ENCODE data around the gene CELSR2.
"Not testable (repeated sequence)": the region's sequence is repeated elsewhere in the genome, so short reads cannot be mapped to it uniquely, and the experiment has no call there.

The CELSR2 gene

DNA sequence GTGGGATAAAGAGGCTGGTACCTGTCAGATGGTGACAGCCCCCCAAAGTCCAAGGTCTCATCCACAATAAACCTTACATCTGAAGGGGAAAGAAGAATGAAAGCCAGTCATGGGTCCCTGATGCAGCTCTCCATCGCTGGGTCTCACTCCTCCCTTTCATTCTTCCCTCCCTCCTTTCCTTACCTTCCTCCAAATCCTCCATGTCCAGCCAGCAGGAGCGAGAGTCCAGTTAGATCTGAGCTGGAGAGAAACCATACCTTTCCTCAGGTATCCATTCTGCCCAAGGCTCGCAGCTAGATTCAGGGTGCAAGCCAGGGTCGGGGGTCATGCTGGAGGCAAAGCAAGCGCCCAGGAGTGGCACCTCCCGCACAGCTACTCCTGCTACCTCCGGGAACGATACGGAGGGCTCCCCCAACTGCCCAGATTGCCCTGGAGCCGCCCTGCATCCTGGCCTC lies 33.2 kb downstream of the CELSR2 start:
- no peak for DNase-seq

DNA sequence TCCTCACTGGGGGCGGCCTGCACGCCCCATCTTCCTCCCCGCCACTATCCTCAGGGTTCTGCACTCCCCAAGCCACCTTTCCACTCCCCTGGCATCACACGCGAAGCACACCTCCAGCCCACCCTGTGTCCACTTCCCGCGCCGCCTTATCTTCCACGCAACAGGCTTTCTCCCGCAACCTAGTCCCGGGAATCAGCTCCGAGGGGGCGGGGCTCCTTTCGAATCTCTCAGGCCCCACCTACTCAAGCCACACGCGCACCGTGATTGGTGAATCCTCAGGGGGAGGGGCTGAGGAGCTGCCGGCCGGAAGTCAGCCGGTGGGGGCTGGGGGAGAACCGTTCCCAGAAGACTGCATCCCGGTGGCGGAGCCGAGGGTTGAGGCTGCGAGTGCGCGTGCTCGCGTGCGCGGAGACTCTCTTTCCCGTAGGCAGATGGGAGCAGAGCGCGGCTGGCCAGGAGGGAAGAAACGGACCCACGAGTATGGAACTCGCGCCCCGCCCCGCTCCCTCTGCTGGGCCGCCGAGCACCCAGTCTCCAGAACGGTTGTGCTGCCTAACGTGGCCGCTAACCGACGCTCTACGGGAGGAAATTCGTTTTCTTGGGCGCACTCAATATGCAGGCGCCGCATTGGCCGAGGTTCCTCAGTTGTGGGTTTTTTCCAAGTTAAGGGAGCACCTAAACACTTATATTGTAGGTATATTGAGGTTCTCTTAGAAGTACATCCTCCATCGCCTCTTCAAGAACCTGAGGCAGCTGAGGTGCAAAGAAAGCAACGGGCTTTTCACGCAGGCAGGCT lies 33.8 kb downstream of the CELSR2 start, which contains the start of gene PSRC1:
PSRC1 (minus strand) TSS at position 194 of the 796 bp plus-strand sequence.
- DNase-seq, result peak; percentile 96

DNA sequence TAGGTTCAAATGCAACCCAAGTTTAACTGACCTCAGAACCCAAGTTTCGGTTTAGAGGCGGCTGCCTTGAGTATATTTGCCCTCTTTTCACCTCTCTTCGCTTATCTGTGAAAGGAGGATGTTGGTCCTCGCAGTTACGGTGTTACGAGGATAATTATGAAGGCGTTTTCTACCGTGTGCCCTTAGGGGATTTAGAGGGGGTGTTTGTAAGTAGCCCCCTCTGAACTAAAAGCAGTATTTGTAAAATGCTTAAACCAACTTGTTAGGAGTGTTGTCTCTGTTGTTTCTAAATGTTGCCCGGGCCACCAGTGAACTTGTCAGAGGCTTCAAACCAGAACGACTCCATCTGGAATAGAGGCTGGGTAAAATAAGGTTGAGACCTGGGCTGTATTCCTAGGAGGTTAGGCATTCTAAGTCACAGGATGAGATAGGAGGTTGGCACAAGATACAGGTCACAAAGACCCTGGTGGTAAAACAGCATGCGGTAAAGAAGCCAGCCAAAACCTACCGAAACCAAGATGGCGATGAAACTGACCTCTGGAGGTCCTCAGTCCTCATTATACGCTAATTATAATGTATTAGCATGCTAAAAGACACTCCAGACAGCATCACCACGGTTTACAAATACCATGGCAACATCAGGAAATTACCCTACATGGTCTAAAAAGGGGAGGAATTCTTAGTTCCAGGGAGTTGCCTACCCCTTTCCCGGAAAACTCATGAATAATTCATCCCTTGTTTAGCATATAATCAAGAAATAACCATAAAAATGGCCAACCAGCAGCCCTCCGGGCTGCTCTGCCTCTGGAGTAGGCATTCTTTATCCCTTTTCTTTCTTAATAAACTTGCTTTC lies 34.6 kb downstream of the CELSR2 start:
- no peak for DNase-seq

DNA sequence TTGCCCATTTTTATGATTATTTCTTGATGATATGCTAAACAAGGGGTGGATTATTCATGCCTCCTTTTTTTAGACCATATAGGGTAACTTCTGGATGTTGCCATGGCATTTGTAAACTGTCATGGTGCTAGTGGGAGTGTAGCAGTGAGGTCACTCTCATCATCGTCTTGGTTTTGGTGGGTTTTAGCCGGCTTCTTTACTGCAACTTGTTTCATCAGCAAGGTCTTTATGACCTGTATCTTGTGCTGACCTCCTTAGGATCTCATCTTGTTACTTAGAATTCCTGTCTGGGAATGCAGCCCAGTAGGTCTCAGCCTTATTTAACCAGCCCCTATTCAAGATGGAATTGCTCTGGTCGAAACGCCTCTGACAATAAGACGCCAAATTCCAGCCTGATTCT lies 37.4 kb downstream of the CELSR2 start:
- DNase-seq, result not testable (repeated sequence)

DNA sequence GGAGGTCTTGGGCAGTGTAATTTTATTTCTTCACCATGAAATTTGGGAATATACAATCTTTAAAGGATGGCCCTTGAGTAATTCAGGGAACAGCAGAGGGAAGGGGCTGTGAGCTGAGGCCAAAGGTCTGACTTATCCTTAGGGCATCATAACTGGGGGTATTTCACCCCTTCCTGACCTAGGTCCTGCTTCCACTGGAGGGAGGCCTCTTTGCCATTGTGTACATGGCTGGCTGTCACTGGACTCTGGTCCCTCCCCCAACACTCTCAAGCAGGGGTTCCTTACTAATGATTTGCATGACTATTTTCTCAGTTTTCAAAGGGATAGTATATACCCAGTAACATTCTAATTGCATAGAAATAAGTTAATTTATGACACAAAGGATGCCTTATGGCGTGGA lies 40.8 kb downstream of the CELSR2 start:
- DNase-seq, result no peak

DNA sequence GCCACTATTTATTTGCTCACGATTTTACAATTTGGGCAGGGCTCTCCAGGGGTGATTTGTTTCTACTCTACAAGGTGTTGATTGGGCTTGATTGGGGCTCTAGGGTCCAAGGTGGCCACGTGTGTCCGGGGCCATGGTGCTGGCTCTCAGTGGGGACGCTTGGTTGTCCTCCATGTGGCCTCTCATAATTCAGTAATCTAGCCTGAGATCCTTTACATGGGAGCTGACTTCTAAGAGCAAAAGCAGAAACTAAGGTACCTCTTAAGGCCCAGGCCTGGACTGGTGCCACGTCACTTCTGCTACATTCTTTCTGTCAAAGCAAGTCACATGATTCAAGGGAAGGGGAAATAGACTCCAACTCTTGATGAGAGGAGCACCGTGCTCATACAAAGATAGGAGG lies 41.7 kb downstream of the CELSR2 start:
- no peak for DNase-seq

DNA sequence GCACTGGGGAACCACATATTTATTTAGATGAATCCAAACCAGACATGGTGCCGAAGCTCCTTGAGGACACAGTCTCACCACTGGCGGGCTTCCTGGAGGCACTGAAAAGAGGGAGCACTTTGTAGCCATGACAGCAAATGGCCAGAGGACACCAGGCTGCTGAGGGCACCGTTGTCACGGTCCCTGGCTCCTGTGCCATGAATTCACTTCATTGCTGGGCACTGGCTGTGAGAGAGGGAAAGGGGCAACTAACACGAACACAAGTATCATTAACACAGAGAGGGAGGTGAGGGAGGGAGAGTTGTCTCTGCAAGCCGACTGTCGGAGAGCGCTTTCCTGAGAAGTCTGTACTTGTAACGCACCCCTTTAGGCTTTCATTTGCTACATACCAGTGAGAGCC lies 43.0 kb downstream of the CELSR2 start:
- DNase-seq, result no peak

DNA sequence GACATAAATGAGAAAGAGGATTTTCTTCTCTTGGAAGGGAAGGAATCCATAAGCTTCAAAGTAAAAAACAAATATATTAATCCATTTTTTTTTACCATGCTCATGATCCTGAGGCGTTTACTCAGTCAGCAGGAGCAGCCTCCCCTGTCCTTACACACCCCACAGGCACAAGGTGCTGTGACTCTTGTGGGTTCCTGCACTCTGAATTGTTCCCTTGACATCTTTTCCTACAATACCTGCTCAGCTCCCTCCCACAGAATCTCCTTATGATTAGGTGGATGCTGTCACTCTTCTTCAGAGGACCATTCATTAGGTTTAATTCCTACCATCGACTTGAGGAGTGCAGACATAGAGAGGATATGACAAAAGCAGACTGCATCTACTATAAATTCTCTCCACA lies 43.7 kb downstream of the CELSR2 start:
- DNase-seq, result no peak

DNA sequence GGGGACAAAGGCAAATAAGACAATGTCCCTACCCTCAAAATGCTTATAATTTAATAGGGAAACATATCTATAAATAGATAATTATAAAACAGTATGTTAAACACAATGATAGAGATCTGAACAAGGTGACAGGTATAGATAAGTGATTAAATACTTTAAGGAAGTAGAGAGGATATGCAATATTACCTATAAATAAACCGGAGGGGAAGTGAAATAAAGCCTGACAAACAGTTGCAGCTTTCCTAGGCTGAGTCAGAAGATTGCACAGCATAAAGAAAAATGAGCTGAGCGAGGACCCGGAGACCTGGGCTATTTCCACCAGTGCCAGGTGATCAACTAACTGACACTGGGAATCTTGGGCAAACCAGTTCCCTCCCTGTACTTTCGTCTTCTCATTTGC lies 45.1 kb downstream of the CELSR2 start:
- DNase-seq, result no peak

DNA sequence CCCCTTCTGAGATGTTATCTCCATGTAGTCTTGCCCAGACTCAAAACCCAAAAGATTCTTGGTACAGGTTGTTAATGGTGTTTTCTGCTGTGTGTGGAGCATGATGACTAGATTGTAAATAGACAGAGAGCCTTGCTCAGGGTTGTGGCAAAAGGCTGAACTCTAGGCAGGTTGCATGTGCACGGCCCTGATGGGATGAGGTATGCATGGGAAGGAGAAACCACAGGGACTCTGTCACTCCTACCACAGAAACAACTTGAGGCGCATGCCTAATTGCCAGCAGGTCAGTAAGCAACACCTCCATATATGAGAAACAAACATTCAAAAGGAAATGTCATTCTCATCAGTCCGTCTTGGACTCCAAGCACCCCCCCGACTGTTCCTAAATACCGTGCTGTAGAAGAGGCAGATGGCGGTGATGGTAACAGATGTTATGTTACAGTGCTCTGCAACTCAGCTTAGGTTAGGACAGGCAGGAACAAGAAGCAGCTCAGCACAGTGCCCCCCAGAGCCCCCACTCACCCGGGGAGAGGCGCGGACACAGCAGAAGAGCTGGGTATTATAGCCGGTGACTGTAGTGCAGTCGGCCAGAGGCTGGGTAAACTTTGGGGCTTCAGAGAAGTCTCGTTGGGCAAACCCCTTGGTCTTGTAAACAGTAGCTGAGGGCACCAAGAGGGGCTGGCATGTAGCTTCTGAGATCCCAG lies 46.5 kb downstream of the CELSR2 start:
- DNase-seq, result no peak

DNA sequence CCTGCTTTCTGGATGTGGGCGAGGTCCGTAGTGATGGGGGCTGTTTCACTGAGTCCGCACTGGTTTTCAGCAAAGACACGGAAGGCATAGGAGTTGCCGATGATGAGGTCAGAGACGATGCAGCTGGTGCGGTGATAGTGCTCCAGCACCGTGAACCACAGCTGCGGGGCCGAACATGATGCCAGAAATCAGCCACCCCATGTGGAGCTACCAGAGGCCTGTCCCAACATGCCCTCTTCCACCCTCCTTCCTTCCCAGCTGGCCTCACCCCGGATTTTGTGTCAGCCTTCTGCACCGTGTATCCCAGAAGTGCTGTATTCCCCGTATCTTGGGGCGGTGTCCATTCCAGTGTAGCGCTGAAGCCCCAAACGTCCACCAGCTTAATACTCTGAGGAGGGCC lies 47.4 kb downstream of the CELSR2 start:
- DNase-seq, result no peak

DNA sequence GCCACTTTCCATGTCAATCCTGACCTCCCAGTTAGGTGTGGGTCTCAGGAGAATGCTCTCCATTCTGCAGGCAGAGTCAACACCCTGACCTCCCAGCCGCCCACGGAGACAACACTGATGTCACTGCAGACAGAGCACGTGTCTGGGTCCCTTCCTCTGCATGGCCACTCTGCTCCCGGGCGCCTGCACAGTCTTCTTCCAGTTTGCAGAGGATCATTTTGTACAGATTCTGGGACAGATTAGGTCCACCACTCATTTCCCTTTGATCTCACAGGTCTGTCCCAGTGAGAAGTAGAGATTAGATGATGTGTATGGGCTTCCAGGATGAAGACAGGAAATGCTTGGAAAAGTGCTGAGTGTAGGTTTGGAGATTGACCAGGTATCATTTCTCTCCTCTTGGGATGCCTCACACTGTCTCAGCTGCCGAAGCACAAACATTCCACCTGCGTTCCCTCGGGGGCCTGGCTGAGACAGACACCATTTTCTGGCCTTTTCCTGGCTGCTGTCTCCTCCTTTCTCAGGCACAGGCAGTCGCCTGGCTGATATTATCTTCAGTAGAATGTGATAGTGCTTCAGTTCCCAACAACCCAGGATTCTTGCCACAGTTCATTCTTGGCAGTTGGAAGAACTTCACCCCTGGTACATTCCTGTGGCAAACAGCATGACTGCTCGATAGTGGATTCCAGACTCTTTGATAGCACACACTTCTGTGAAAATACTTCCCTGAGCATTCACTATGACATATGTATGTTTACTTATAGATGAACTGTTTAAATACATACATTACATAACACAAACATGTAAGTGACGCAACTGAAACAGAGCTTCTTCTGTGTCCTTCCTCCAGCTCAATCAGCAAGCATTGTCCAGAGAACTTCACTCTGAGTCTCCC lies 49.6 kb downstream of the CELSR2 start:
- DNase-seq, result no peak

DNA sequence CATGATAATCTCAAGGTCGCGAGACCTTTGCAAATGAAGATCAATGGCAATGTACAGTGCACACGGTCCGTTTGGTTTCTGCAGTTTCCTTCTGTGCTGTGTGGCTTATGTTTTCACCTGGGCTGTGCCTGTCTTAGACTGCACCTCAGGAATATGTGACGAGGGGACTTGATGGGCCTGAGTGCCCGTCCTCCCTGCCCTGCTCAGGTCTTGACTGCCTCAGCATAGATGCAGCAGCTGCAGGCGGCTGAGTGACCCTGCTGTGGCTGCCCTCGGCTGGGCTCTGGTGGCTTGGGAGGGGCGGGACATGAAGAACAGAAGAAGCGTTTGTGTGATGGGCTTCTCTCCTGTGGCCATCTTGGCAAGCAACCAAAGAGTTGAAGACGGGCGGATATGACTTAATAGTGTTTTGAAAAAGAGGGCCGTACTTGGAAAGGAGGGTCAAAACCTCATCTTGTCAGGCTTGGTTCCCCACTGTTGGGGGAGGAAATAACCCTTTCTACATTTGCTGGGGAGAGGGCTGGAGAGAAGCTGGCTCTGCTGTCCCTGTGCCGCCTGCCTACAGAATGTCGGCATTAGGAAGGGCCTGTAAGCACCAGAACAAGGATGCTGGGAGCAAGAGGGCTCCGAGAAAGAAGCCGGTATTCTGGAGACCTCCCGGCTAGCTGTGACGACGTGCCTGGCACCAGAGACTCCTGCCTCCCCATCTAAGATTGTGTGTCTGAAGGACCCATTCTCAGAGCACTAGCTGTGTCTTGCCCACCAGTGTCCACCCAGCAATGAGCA lies 50.4 kb downstream of the CELSR2 start:
- no peak for DNase-seq

DNA sequence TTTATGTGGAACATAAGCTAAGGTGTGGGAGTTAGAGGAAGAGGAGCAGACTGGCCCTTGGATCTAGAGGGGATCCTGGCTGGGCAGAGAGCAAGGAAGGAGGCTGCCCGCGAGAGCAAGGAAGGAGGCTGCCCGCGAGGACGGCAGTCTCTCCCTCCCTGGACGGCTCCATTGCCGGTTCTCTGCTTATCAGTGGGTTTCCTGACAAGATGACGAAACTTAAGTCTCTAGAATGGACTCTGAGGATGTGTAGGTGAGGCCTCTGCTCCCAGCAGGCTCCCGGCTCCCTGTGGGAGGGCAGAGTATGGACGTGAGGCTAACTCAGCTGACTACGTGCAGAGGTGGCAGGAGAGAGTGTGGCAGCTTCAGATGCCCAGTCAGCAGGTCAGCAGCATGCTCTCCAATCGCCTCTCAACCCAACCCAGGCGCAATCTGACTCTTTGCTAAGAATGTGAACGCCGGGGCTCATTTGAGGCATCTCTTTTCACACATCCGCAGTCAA lies 51.4 kb downstream of the CELSR2 start:
- DNase-seq, result no peak

DNA sequence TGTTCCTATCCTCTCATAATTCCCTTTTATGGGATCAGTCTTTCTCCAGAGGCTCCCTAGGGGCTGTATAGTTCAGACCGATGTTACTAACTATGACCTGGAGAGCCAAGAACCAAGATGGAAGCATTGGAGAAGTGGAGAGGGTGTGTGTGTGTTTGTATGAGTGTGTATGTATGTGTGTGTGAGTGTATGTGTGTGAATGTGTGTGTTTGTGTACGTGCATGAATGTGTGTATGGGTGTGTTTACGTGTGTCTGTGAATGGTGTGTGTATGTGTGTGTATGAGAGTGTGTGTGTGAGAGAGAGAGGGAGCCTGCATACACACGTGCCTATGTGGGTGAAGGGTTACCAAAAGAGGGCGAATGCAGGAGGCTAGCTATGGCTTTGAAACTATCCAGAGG lies 52.5 kb downstream of the CELSR2 start:
- DNase-seq, result no peak

DNA sequence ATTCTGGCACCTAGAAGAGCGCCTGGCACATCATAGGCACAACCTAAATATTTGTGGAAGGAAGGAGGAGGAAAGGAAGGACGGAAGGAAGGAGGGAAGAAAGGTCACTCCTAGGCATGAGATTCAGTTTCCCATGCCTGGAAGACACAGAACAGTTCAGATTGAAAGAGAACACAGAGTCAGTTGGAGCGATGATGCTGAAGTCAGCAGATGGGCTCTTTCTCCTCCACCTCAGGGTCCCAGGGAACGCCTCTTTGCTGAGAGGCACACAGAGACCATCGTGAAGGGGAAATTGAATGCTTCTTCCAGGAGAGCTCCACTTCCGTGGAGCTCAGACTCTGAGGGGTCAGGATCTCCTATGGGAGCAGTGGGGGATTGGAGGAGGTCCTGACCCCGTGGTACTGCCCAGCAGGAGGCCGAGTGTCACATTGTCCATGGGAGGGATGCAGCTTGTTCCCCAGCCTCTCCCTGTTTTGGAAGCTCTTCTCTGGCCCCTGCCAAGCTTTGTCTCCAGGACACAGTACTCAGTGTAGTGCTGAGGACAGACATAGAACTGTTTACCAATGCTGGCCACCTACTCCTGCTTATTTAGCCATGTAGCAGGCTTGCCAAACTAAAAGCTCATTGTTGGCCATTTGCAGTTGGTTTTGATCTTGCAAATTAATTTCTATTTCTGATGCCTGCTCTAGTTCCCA lies 55.0 kb downstream of the CELSR2 start:
- no peak for DNase-seq

DNA sequence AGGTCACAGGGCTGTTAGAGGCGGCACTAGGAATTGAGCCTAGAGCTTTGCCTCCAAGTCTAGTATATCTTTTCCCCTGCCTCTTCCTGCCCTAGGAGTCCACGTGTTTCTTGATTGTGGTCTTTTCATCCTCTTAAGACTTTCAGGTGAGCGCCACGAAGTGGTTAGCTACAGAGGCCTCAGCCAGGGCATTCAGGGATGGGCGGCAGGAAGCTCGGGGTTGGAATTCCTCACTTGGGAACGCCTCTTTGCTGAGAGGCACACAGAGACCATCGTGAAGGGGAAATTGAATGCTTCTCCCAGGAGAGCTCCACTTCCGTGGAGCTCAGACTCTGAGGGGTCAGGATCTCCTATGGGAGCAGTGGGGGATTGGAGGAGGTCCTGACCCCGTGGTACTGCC lies 56.7 kb downstream of the CELSR2 start:
- not testable (repeated sequence) for DNase-seq

DNA sequence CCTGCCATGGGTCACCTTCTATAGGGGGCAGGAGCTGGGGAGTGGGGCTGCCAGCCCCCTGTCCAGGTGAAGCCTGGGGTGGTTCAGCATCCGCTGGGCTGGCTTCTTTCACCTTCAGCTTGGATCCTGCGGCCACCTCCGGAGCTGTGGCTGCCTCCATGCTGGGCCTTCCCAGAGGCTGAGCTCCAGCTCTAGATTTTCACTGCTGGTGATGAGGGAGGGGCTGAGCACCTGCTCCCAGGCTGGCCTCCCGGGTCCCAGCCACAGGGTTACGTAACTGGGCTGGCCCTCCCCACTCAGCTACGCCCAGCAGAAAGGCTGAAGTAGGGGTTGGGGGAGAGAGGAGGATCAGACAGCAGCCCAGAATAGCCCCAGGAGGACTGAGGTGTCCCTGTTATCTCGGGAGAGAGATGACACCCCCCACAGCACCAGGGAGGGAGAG lies 57.5 kb downstream of the CELSR2 start, which contains the start of gene MYBPHL:
MYBPHL (minus strand) TSS at position 180 of the 442 bp plus-strand sequence; CDS start at position 160, 20 bp downstream.
- no peak for DNase-seq

DNA sequence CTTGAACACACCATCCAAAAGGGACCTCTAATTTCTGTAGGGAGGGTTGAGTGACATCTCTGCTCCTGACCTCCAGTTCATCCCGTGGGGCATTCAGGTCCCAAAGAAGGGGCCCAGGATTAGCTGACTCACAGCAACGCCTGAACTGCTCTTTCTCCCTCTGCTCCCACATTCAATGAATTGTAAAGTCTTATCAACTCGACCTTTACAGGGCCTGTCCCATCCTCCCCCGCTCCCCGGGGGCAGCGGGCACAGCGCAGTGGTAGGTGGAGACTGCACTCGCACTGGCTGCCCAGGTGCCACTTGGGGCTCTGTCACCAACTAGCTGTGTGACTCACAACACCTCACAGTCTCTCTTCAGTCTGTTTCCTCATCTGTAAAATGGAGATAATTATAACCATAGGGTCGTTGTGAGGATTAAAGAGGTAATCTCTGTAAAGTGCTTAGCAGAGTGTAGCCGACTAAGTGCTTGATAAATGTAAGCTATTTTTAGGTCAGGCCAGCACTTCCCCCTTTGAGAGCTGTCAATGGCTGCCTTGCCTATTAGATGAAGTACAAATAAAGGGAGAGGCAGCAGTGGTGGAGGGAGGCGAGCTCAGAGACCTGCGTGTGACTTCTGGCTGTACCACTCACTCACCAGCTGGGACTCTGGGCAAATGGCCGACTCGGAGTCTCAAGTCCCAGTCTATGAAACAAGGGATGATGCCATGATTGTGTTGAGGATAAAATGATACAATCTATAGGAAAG lies 58.1 kb downstream of the CELSR2 start:
- DNase-seq, result peak; percentile 69

DNA sequence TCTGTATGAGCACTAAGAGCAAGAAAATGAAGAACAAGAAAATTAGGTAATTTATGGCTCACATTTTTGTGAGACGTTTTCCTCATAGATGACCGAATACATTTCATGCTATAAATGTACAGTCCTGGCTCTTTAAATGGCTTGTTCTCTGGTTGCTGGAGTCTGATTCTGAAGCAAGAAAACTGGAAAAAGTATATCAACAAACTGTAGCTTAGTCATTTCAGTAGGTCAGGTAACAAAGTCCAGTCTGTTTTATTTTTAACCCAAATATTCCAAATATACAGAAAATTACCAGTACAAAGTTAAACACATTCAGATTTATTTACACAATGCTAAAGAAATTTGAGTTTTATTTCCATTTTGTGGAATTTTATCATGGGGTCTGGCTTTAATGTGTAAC lies 60.0 kb downstream of the CELSR2 start:
- no peak for DNase-seq

All from NCI-H446 treated with DMSO at 0.1 percent for 48 hours (cell line).